Panc1 (cell line): ENCODE results near the gene RIPPLY3. TPM values are rescaled to one million over a fixed set of nuclear protein-coding genes. Genes with fewer than 3 reads are reported as not detected.

Experiments used
- ATAC-seq: fragments of 200-7000 bp; cut with Tn5 transposase; 2 replicates; pipeline ENCODE4 v1.9.1; 2020; ENCODE audit warnings: mild to moderate bottlenecking, moderate library complexity
- BruUV-seq: library from RNA; stranded (reverse); fragments of 400-500 nt; replicated peaks from 2 replicates; lab custom pipeline; 2021; lab: Mats Ljungman, UMichigan
- CTCF ChIA-PET: fragments of 300-600 bp; sonication (Branson Sonifier 250); formaldehyde crosslinking; loops from one replicate; lab custom pipeline; 2022; ENCODE audit warnings: antibody characterized with exemption; lab: Charles Lee
- POLR2A ChIA-PET: fragments of 300-600 bp; sonication (Branson Sonifier 250); formaldehyde crosslinking; loops from one replicate; lab custom pipeline; 2022; ENCODE audit warnings: antibody characterized with exemption; lab: Charles Lee
- DNase-seq: peaks from one replicate; pipeline ENCODE4 v3.0.0-alpha.2; 2010; ENCODE audit warnings: low read depth, low spot score
- H3K27ac ChIP-seq: 2 replicates; pipeline ENCODE4 v1.5.1; 2011; ENCODE audit warnings: mild to moderate bottlenecking, low read length, inconsistent platforms
- H3K27me3 ChIP-seq: fragments of 200-500 bp; sonication (Bioruptor generic); 2 replicates; pipeline ENCODE4 v1.6.0; 2014; ENCODE audit warnings: low read length, inconsistent platforms; ENCODE audit not compliant: control insufficient read depth, insufficient read depth
- H3K36me3 ChIP-seq: fragments of 200-500 bp; sonication (Bioruptor generic); 2 replicates; pipeline ENCODE4 v1.5.1; 2014; ENCODE audit warnings: inconsistent platforms, mild to moderate bottlenecking, low read length, moderate library complexity; ENCODE audit not compliant: control insufficient read depth, insufficient read depth
- H3K4me1 ChIP-seq: 2 replicates; pipeline ENCODE4 v1.5.1; 2011; ENCODE audit warnings: inconsistent platforms, mild to moderate bottlenecking, low read length, moderate library complexity; ENCODE audit not compliant: control insufficient read depth, insufficient read depth
- H3K4me3 ChIP-seq, 2 experiments: 2 replicates each; pipeline ENCODE4 v1.5.1; 2011 to 2012; ENCODE audit warnings: low read depth in 2 of 2, low read length in 2 of 2, mild to moderate bottlenecking in 2 of 2, inconsistent platforms in 1 of 2, moderate library complexity in 1 of 2
- H3K9me3 ChIP-seq: fragments of 200-500 bp; sonication (Bioruptor generic); 2 replicates; pipeline ENCODE4 v1.5.1; 2014; ENCODE audit warnings: low read depth, mild to moderate bottlenecking, inconsistent platforms, low read length, moderate library complexity; ENCODE audit not compliant: control insufficient read depth, insufficient read depth
- CTCF ChIP-seq: fragments of 450-650 bp; IDR thresholded peaks from 2 replicates; pipeline ENCODE4 v1.5.1; 2017; ENCODE audit warnings: mild to moderate bottlenecking
- POLR2AphosphoS5 ChIP-seq: IDR thresholded peaks from 2 replicates; pipeline ENCODE4 v1.6.1; 2012; ENCODE audit warnings: mild to moderate bottlenecking, low read depth, low read length, moderate library complexity
- REST ChIP-seq, 2 experiments: IDR thresholded peaks; 2 replicates each; pipeline ENCODE4 v1.6.1; 2011 to 2012; ENCODE audit warnings: low read depth in 2 of 2, control low read depth in 1 of 2, low read length in 1 of 2, mild to moderate bottlenecking in 1 of 2, moderate library complexity in 1 of 2; ENCODE audit not compliant: insufficient read depth in 1 of 2
- SIN3A ChIP-seq: IDR thresholded peaks from 2 replicates; pipeline ENCODE4 v1.6.1; 2012; ENCODE audit warnings: low read depth, mild to moderate bottlenecking, low read length, moderate library complexity, borderline replicate concordance; ENCODE audit not compliant: insufficient read depth
- TCF7L2 ChIP-seq: IDR thresholded peaks from 2 replicates; pipeline ENCODE4 v1.6.1; 2011; ENCODE audit warnings: mild to moderate bottlenecking, low read depth, low read length, inconsistent platforms
- in situ Hi-C: cut with HindIII; loops from 2 replicates; pipeline ENCODE4 v1.10.0; 2016; ENCODE audit warnings: low sequenced_read_pairs, low pct_unique_long_range_greater_than_20kb
- intact Hi-C: fragments of 100-400 bp; cut with micrococcal nuclease; formaldehyde crosslinking; loops from one replicate; pipeline ENCODE4 v1.10.0; 2022; ENCODE audit not compliant: unreplicated experiment
- total RNA-seq: library from RNA; stranded (reverse); gene quantifications from one replicate; pipeline ENCODE4 v1.2.1, GENCODE V29; 2021; ENCODE audit not compliant: unreplicated experiment

RIPPLY3 gene
- total RNA-seq, 1 experiment from 2014 or later = 1.2 TPM

DNA sequence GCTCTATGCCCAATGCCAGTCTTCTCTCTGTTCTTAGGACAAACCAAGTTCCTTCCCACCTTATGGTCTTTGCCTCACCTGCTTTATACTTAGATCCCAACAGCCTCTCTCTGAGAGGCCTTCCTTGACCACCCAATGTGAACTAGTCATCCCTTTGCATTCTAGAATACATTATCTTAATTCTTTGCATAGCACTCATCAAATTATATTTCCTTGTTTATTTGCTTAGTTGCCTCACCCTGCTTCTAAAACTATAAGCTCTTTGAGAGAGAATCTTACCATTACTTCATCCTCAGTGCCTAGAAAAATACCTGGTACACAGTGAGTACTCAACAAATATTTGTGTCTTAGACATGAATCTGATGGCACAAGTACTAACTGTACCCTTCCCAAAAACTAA is 58.3 kb downstream of the RIPPLY3 start:
- Histone ChIP-seq H3K27me3 (no peaks in the 10 kb centered on the region), H3K9me3 (no peaks in the 10 kb centered on the region), H3K27ac (no peak overlapping the region), H3K36me3 (no peaks in the 10 kb centered on the region; the same call in 1 of the 2 replicates), H3K4me3 (no peak overlapping the region), H3K4me1 (peaks cover 13% of the 10 kb centered on the region)
- in situ Hi-C loops (no loop called here), intact Hi-C loops (no loop called here)
- TF ChIP-seq CTCF (no peak), POLR2AphosphoS5 (no peak), REST (IDR thresholded peaks at IDR 0.05; ENCODE audit: insufficient read depth in 1 of 2, low read depth in 2 of 2, low read length in 1 of 2) (no peak), SIN3A (no peak), TCF7L2 (no peak)
- ATAC-seq (no peak), DNase-seq (no peak)
- CTCF ChIA-PET = no interaction called here
- POLR2A ChIA-PET = no interaction called here
- BruUV-seq = no TSS peak

- no peaks in the 10 kb centered on the region for H3K9me3 ChIP-seq
- CTCF ChIA-PET = no interaction called here
- intact Hi-C loops (no loop called here), in situ Hi-C loops (no loop called here)
- H3K27ac ChIP-seq = no peak overlapping the region
- no peaks in the 10 kb centered on the region; the same call in 1 of the 2 replicates for H3K36me3 ChIP-seq
- ATAC-seq = no peak
- H3K4me1 ChIP-seq = peaks cover 6% of the 10 kb centered on the region
- TF ChIP-seq POLR2AphosphoS5 = no peak
- no peak for TF ChIP-seq CTCF
- no peak for TF ChIP-seq TCF7L2
- TF ChIP-seq SIN3A = no peak
- TF ChIP-seq REST (IDR thresholded peaks at IDR 0.05; ENCODE audit: insufficient read depth in 1 of 2, low read depth in 2 of 2, low read length in 1 of 2) = no peak
- no TSS peak for BruUV-seq
- no peaks in the 10 kb centered on the region for H3K27me3 ChIP-seq
- DNase-seq = no peak
- POLR2A ChIA-PET = no interaction called here
- no peak overlapping the region for H3K4me3 ChIP-seq
These were observed 59.2 kb downstream of the RIPPLY3 start for GRCh38 chr21:37065561-37066177.
